ENCODE results near the gene ADAMTS2.
"Not testable (repeated sequence)": the region's sequence is repeated elsewhere in the genome, so short reads cannot be mapped to it uniquely, and the experiment has no call there.

The ADAMTS2 gene

GRCh38 chr5:179122411-179123108, 222.7 kb downstream of the ADAMTS2 start:
- DNase-seq: no peak

GRCh38 chr5:179121667-179122111, 223.6 kb downstream of the ADAMTS2 start:
- no peak for DNase-seq

GRCh38 chr5:179120951-179121666, 224.2 kb downstream of the ADAMTS2 start:
- no peak for DNase-seq

- DNase-seq: no peak
Measured at GRCh38 chr5:179120421-179120861, 224.8 kb downstream of the ADAMTS2 start.

GRCh38 chr5:179119415-179120170, 225.7 kb downstream of the ADAMTS2 start:
- no peak for DNase-seq

- DNase-seq: no peak
Measured at GRCh38 chr5:179118756-179119414, 226.4 kb downstream of the ADAMTS2 start.

GRCh38 chr5:179118338-179118737, 226.9 kb downstream of the ADAMTS2 start:
- no peak for DNase-seq

- DNase-seq: no peak
Measured at GRCh38 chr5:179115845-179116524, 229.3 kb downstream of the ADAMTS2 start.

GRCh38 chr5:179115307-179115706, 230.0 kb downstream of the ADAMTS2 start:
- DNase-seq: no peak

- DNase-seq: no peak
Measured at GRCh38 chr5:179114756-179115155, 230.5 kb downstream of the ADAMTS2 start.

- no peak for DNase-seq
Measured at GRCh38 chr5:179113945-179114641, 231.2 kb downstream of the ADAMTS2 start.

- DNase-seq: no peak
Measured at GRCh38 chr5:179113143-179113530, 232.1 kb downstream of the ADAMTS2 start.

- no peak for DNase-seq
Measured at GRCh38 chr5:179112469-179113142, 232.7 kb downstream of the ADAMTS2 start.

- no peak for DNase-seq
Measured at GRCh38 chr5:179111267-179112207, 233.7 kb downstream of the ADAMTS2 start.

- DNase-seq: no peak
Measured at GRCh38 chr5:179110528-179110927, 234.7 kb downstream of the ADAMTS2 start.

GRCh38 chr5:179101282-179101681, 244.0 kb downstream of the ADAMTS2 start:
- DNase-seq: not testable (repeated sequence)

- DNase-seq: no peak
Measured at GRCh38 chr5:179089502-179089901, 255.8 kb downstream of the ADAMTS2 start.

- DNase-seq: no peak
Measured at GRCh38 chr5:179080724-179081123, 264.5 kb downstream of the ADAMTS2 start.

GRCh38 chr5:179079165-179079987, 265.9 kb downstream of the ADAMTS2 start:
- no peak for DNase-seq
